T47D (cell line): ENCODE data around the gene RECQL5.

Experiments used
- DNase-seq, 2 experiments: peaks; one replicate each; pipeline versions ENCODE4 v3.0.0 to v3.0.0-alpha.2; 2011 to 2012; ENCODE audit warnings: low read depth in 1 of 2, low spot score in 1 of 2
- JUND ChIP-seq: IDR thresholded peaks from 2 replicates; pipeline ENCODE4 v1.6.1; 2012; ENCODE audit warnings: low read depth
- in situ Hi-C: cut with HindIII; loops from 2 replicates; pipeline ENCODE4 v1.10.0; 2016; ENCODE audit warnings: low sequenced_read_pairs, low pct_unique_long_range_greater_than_20kb

Gene RECQL5

GRCh38 chr17:75695141-75695829, 28.3 kb upstream of the RECQL5 start:
- DNase-seq, result no peak
- no peak for TF ChIP-seq JUND
- in situ Hi-C loops, result no loop called here

GRCh38 chr17:75694536-75694935, 27.6 kb upstream of the RECQL5 start:
- in situ Hi-C loops, result no loop called here
- no peak for TF ChIP-seq JUND
- no peak for DNase-seq

- TF ChIP-seq JUND, result no peak
- no peak for DNase-seq
- in situ Hi-C loops, result no loop called here
Observed at GRCh38 chr17:75693500-75694481, 26.8 kb upstream of the RECQL5 start.

- in situ Hi-C loops, result no loop called here
- DNase-seq, result no peak
- no peak for TF ChIP-seq JUND
Observed at GRCh38 chr17:75692976-75693375, 26.0 kb upstream of the RECQL5 start.

GRCh38 chr17:75691801-75692626, 25.1 kb upstream of the RECQL5 start:
- no peak for TF ChIP-seq JUND
- no peak for DNase-seq
- in situ Hi-C loops, result no loop called here

- DNase-seq, result no peak
- in situ Hi-C loops, result no loop called here
- no peak for TF ChIP-seq JUND
Observed at GRCh38 chr17:75691371-75691791, 24.4 kb upstream of the RECQL5 start.

GRCh38 chr17:75689441-75689873, 22.5 kb upstream of the RECQL5 start:
- TF ChIP-seq JUND, result no peak
- peak in 1 of 2 experiments; percentile 56 for DNase-seq
- in situ Hi-C loops, result no loop called here

- TF ChIP-seq JUND, result no peak
- DNase-seq, result no peak
- in situ Hi-C loops, result no loop called here
Observed at GRCh38 chr17:75688209-75688825, 21.4 kb upstream of the RECQL5 start.

- in situ Hi-C loops, result no loop called here
- no peak for TF ChIP-seq JUND
- DNase-seq, result no peak
Observed at GRCh38 chr17:75685499-75685898, 18.5 kb upstream of the RECQL5 start.

GRCh38 chr17:75684924-75685323, 18.0 kb upstream of the RECQL5 start:
- in situ Hi-C loops, result no loop called here
- TF ChIP-seq JUND, result no peak
- DNase-seq, result no peak

GRCh38 chr17:75684249-75684648, 17.3 kb upstream of the RECQL5 start:
- no peak for DNase-seq
- in situ Hi-C loops, result no loop called here

GRCh38 chr17:75683583-75683982, 16.6 kb upstream of the RECQL5 start:
- TF ChIP-seq JUND, result no peak
- no peak for DNase-seq
- in situ Hi-C loops, result no loop called here

More at GRCh38 chr17:75684249-75684648, 17.3 kb upstream of the RECQL5 start:
- TF ChIP-seq JUND, result no peak
